SK-N-SH (cell line): ENCODE measurements around the gene KRT35. TPM values are rescaled to one million over a fixed set of nuclear protein-coding genes. Genes with fewer than 3 reads are reported as not detected.

Experiments
- CTCF ChIA-PET: fragments of 300-600, 350-600 bp; formaldehyde crosslinking; extraction: SDS; loops from one replicate; lab custom pipeline; 2021; lab: Yijun Ruan, JAX
- POLR2A ChIA-PET: fragments of 350-600 bp; sonication (Branson Sonifier 250); formaldehyde crosslinking; extraction: SDS; loops from one replicate; lab custom pipeline; 2020; ENCODE audit warnings: antibody characterized with exemption, inconsistent platforms; lab: Yijun Ruan, JAX
- DNase-seq: peaks from one replicate; pipeline ENCODE4 v3.0.0; 2012
- H2AFZ ChIP-seq: fragments of 200-600 bp; sonication (generic); 2 replicates; pipeline ENCODE4 v1.8.1; 2016; ENCODE audit warnings: antibody characterized with exemption, mild to moderate bottlenecking, low read depth
- H3F3A ChIP-seq: fragments of 200-600 bp; sonication (generic); replicated peaks from 2 replicates; pipeline ENCODE3; 2016; ENCODE audit warnings: antibody characterized with exemption, mild to moderate bottlenecking; ENCODE audit not compliant: insufficient read depth
- H3K27ac ChIP-seq, 2 experiments: fragments of 200-500 bp in 1 of 2; fragments of 200-600 bp in 1 of 2; sonication (Bioruptor generic) in 1 of 2; sonication (generic), shearing (Covaris generic) in 1 of 2; 2 replicates each; pipeline versions ENCODE4 v1.5.1 to v1.6.1; 2014 to 2016; ENCODE audit warnings: low read depth in 2 of 2, inconsistent platforms in 1 of 2, low read length in 1 of 2, mild to moderate bottlenecking in 1 of 2, mixed read lengths in 1 of 2
- H3K27me3 ChIP-seq: fragments of 200-600 bp; sonication (generic), shearing (Covaris generic); 2 replicates; pipeline ENCODE4 v1.6.1; 2016; ENCODE audit warnings: mixed run types; ENCODE audit not compliant: insufficient read depth
- H3K36me3 ChIP-seq, 2 experiments: fragments of 200-500 bp in 1 of 2; fragments of 200-600 bp in 1 of 2; sonication (Bioruptor generic) in 1 of 2; sonication (generic) in 1 of 2; replicated peaks in 1 of 2; 2 replicates each; pipeline versions ENCODE3 to v1.5.1; 2014 to 2016; ENCODE audit warnings: low read length in 1 of 2, mild to moderate bottlenecking in 1 of 2; ENCODE audit not compliant: insufficient read depth in 2 of 2, control insufficient read depth in 1 of 2
- H3K4me1 ChIP-seq, 2 experiments: fragments of 200-500 bp in 1 of 2; fragments of 200-600 bp in 1 of 2; sonication (Bioruptor generic) in 1 of 2; sonication (generic), shearing (Covaris generic) in 1 of 2; 2 replicates each; pipeline versions ENCODE4 v1.5.1 to v1.6.1; 2014 to 2016; ENCODE audit warnings: low read depth in 1 of 2, low read length in 1 of 2, mixed run types in 1 of 2; ENCODE audit not compliant: insufficient read depth in 2 of 2, control insufficient read depth in 1 of 2
- H3K4me2 ChIP-seq: fragments of 200-600 bp; sonication (generic), shearing (Covaris generic); 2 replicates; pipeline ENCODE4 v1.6.1; 2017; ENCODE audit warnings: mixed run types
- H3K4me3 ChIP-seq, 2 experiments: fragments of 200-500 bp in 1 of 2; fragments of 200-600 bp in 1 of 2; sonication (Bioruptor generic) in 1 of 2; sonication (generic), shearing (Covaris generic) in 1 of 2; 2 replicates each; pipeline versions ENCODE4 v1.5.1 to v1.8.1; 2014 to 2016; ENCODE audit warnings: low read depth in 2 of 2, inconsistent platforms in 1 of 2, low read length in 1 of 2, mild to moderate bottlenecking in 1 of 2, mixed read lengths in 1 of 2, moderate library complexity in 1 of 2
- H3K79me2 ChIP-seq: fragments of 200-600 bp; sonication (generic); 2 replicates; pipeline ENCODE4 v1.8.1; 2017; ENCODE audit warnings: mild to moderate bottlenecking; ENCODE audit not compliant: insufficient read depth
- H3K9ac ChIP-seq: fragments of 200-600 bp; sonication (generic); 2 replicates; pipeline ENCODE4 v1.6.1; 2017; ENCODE audit warnings: mixed run types
- H3K9me2 ChIP-seq: fragments of 200-600 bp; sonication (generic); 2 replicates; pipeline ENCODE4 v1.6.1; 2017; ENCODE audit warnings: mixed run types
- H3K9me3 ChIP-seq: fragments of 200-600 bp; sonication (generic); 2 replicates; pipeline ENCODE4 v1.6.1; 2017; ENCODE audit warnings: mixed run types, mild to moderate bottlenecking, moderate library complexity
- H4K20me1 ChIP-seq: fragments of 200-600 bp; sonication (generic); 2 replicates; pipeline ENCODE4 v1.6.1; 2017; ENCODE audit warnings: mild to moderate bottlenecking, mixed run types; ENCODE audit not compliant: insufficient read depth
- CHD2 ChIP-seq: fragments of 150-350 bp; IDR thresholded peaks from 2 replicates; pipeline ENCODE4 v1.6.1; 2018; ENCODE audit warnings: low read length; ENCODE audit not compliant: partially characterized antibody
- CTCF ChIP-seq: fragments of 200-600 bp; sonication (generic); IDR thresholded peaks from 2 replicates; pipeline ENCODE4 v1.6.1; 2017; ENCODE audit warnings: antibody characterized with exemption, mild to moderate bottlenecking, moderate library complexity
- EZH2phosphoT487 ChIP-seq: fragments of 200-600 bp; sonication (generic); IDR thresholded peaks from 2 replicates; pipeline ENCODE4 v1.6.1; 2017; ENCODE audit warnings: low read depth, mixed run types, mild to moderate bottlenecking, antibody characterized with exemption, moderate library complexity, borderline replicate concordance
- FOSL2 ChIP-seq: IDR thresholded peaks from 2 replicates; pipeline ENCODE4 v1.4.0; 2012; ENCODE audit warnings: low read depth, mild to moderate bottlenecking, moderate library complexity, borderline replicate concordance
- FOXJ3 ChIP-seq: sonication (generic); formaldehyde crosslinking; IDR thresholded peaks from 2 replicates; pipeline ENCODE4 v1.5.1; 2020; ENCODE audit warnings: mild to moderate bottlenecking, missing genetic modification reagents
- GABPA ChIP-seq: IDR thresholded peaks from 2 replicates; pipeline ENCODE4 v1.4.0; 2012; ENCODE audit warnings: low read depth, mild to moderate bottlenecking
- IRF3 ChIP-seq: fragments of 150-350 bp; IDR thresholded peaks from 2 replicates; pipeline ENCODE4 v1.6.1; 2016; ENCODE audit warnings: mild to moderate bottlenecking, low read depth, low read length
- JUND ChIP-seq: IDR thresholded peaks from 2 replicates; pipeline ENCODE4 v1.4.0; 2012
- MAX ChIP-seq: IDR thresholded peaks from 2 replicates; pipeline ENCODE4 v1.4.0; 2012; ENCODE audit warnings: low read depth
- MEF2A ChIP-seq: IDR thresholded peaks from 2 replicates; pipeline ENCODE4 v1.4.0; 2012; ENCODE audit warnings: low read depth, borderline replicate concordance
- MXI1 ChIP-seq: IDR thresholded peaks from 2 replicates; pipeline ENCODE4 v1.6.1; 2012; ENCODE audit warnings: mild to moderate bottlenecking, low read depth, low read length, improper control_type of control experiment
- NFIC ChIP-seq: IDR thresholded peaks from 2 replicates; pipeline ENCODE4 v1.4.0; 2012; ENCODE audit warnings: borderline replicate concordance
- NRF1 ChIP-seq: IDR thresholded peaks from 2 replicates; pipeline ENCODE4 v1.6.1; 2012; ENCODE audit warnings: low read depth, mild to moderate bottlenecking, low read length
- PBX3 ChIP-seq: IDR thresholded peaks from 2 replicates; pipeline ENCODE4; 2012
- RAD21 ChIP-seq: IDR thresholded peaks from 2 replicates; pipeline ENCODE4 v1.6.1; 2012; ENCODE audit warnings: mild to moderate bottlenecking, low read length
- RCOR1 ChIP-seq: fragments of 150-350 bp; IDR thresholded peaks from 2 replicates; pipeline ENCODE4 v1.6.1; 2017; ENCODE audit warnings: antibody characterized with exemption, low read length
- REST ChIP-seq: IDR thresholded peaks from 2 replicates; pipeline ENCODE4 v1.6.1; 2012; ENCODE audit warnings: mild to moderate bottlenecking, low read depth, low read length, moderate library complexity
- RFX5 ChIP-seq: IDR thresholded peaks from 2 replicates; pipeline ENCODE4 v1.6.1; 2012; ENCODE audit warnings: mild to moderate bottlenecking, improper control_type of control experiment, low read length
- RXRA ChIP-seq: IDR thresholded peaks from 2 replicates; pipeline ENCODE4 v1.4.0; 2012; ENCODE audit warnings: low read depth, mild to moderate bottlenecking, borderline replicate concordance
- SIN3A ChIP-seq: IDR thresholded peaks from 2 replicates; pipeline ENCODE4 v1.6.1; 2012; ENCODE audit warnings: low read depth, mild to moderate bottlenecking, low read length, moderate library complexity, borderline replicate concordance
- SMC3 ChIP-seq: IDR thresholded peaks from 2 replicates; pipeline ENCODE4 v1.6.1; 2012; ENCODE audit warnings: low read depth, low read length, improper control_type of control experiment
- TAF1 ChIP-seq: IDR thresholded peaks from 2 replicates; pipeline ENCODE4 v1.6.1; 2012; ENCODE audit warnings: low read depth, mild to moderate bottlenecking, low read length, moderate library complexity, borderline replicate concordance
- TCF12 ChIP-seq: IDR thresholded peaks from 2 replicates; pipeline ENCODE4 v1.4.0; 2012
- TEAD4 ChIP-seq: IDR thresholded peaks from 2 replicates; pipeline ENCODE4 v1.4.0; 2012; ENCODE audit warnings: mild to moderate bottlenecking, borderline replicate concordance; ENCODE audit not compliant: insufficient read depth
- YY1 ChIP-seq: IDR thresholded peaks from 2 replicates; pipeline ENCODE4 v1.4.0; 2012; ENCODE audit warnings: low read depth, mild to moderate bottlenecking
- WGBS: methylation state at CpG from one replicate; pipeline ENCODE4 v1.1.6; 2017; ENCODE audit warnings: low lambda C conversion rate; 5-methylcytosine and 5-hydroxymethylcytosine counted together
- polyA plus RNA-seq, 3 experiments: library from polyadenylated mRNA; depleted of rRNA; stranded (reverse); fragments of >200 nt; gene quantifications; 2 replicates each; pipeline ENCODE4 v1.2.3, GENCODE V29; 2012

The KRT35 gene
- polyA plus RNA-seq, 1 of the 3 experiments (the other 2 are of a cell fraction) = not detected

GRCh38 chr17:41523787-41524186 is 42.8 kb upstream of the KRT35 start (continued):
- TF ChIP-seq PBX3 (peak; percentile 67), TEAD4 (no peak), FOXJ3 (CRISPR knock-in tag) (peak; percentile 86), TCF12 (peak; percentile 73), RFX5 (no peak), CTCF (no peak), MXI1 (peak; percentile 54; the same call in 1 of the 2 replicates), MAX (peak; percentile 69; the same call in 1 of the 2 replicates), NRF1 (no peak), RAD21 (peak; percentile 52), FOSL2 (peak; percentile 50; the same call in 1 of the 2 replicates), SIN3A (no peak), YY1 (no peak), EZH2phosphoT487 (no peak), CHD2 (peak; percentile 10), RXRA (no peak; the same call in 1 of the 2 replicates), TAF1 (no peak), SMC3 (peak; percentile 29; the same call in 1 of the 2 replicates)

GRCh38 chr17:41523225-41523593 is 42.3 kb upstream of the KRT35 start:
- Histone ChIP-seq H3K9ac (peak overlapping the region; percentile 20), H3K79me2 (no peaks in the 10 kb centered on the region), H3K9me2 (no peaks in the 10 kb centered on the region), H3K36me3 (no peaks in the 10 kb centered on the region), H3K4me1 (peaks cover 41 to 61% of the 10 kb centered on the region in 2 experiments), H3K27me3 (no peaks in the 10 kb centered on the region), H3K9me3 (no peaks in the 10 kb centered on the region), H3K4me2 (peak overlapping the region; percentile 66), H3K4me3 (peak overlapping the region in 1 of 2 experiments; percentile 17; a peak in 1 of 4 replicates), H3K27ac (peak overlapping the region; percentile 45 to 86), H4K20me1 (no peaks in the 10 kb centered on the region), H3F3A (peaks cover 2% of the 10 kb centered on the region), H2AFZ (no peak overlapping the region)
- WGBS = 77% methylated on average over 4 of the region's 4 CpGs
- CTCF ChIA-PET = interaction anchor here (0.6 to 10.6 kb wide), 6 partner anchors 10 to 701 kb away, joined by 3 to 144 read pairs (median 3); no protein-coding TSS in a partner anchor
- POLR2A ChIA-PET = interaction anchor here (1.2 to 1.3 kb wide), 2 partner anchors 25 to 166 kb away, joined by 3 to 9 read pairs; no protein-coding TSS in a partner anchor
- no peak for DNase-seq
- TF ChIP-seq RXRA = no peak
- no peak for TF ChIP-seq EZH2phosphoT487
- TF ChIP-seq TCF12 = no peak
- no peak for TF ChIP-seq IRF3
- no peak for TF ChIP-seq MEF2A
- TF ChIP-seq REST = no peak
- TF ChIP-seq RAD21 = no peak
- TF ChIP-seq RCOR1 = no peak
- TF ChIP-seq GABPA = no peak
- TF ChIP-seq SIN3A = no peak
- no peak for TF ChIP-seq NFIC
- TF ChIP-seq MXI1 = no peak
- TF ChIP-seq TAF1 = no peak
- TF ChIP-seq JUND = no peak
